Stimulated activated CD8-positive, alpha-beta memory T cell treated with anti-CD3 and anti-CD28 coated beads, Interleukin-4, amount 100 ng/mL, for 1 hour (primary cell): Measurements from ENCODE around the gene B9D2.
"Not testable (repeated sequence)": the region's sequence is repeated elsewhere in the genome, so short reads cannot be mapped to it uniquely, and the experiment has no call there.

Source experiments
- DNase-seq, 2 donors: peaks; one replicate each; pipeline ENCODE4 v3.0.0-alpha.2; 2020; ENCODE audit warnings: low read depth in 2 of 2, low spot score in 1 of 2

The B9D2 gene

DNA sequence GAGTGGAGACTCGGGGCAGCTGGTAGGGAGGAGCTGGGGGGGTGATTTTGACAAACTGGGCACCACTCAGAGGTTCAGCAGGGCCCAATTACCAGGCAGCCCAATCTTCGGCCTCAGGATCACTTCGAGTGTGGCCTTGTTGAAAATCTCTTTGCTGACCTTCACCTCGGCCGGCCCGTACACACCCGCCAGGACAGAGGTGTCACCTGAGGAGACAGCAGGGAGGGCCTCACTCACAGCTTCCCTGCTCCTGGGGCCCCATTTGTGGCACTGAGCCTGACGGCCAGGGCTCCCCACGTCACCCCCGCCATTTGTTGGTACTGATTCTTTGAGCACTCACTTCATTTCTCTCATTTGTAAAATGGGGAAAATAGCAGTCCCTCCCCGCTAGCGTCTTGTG is 28.8 kb upstream of the B9D2 start:
- DNase-seq, result no peak

DNA sequence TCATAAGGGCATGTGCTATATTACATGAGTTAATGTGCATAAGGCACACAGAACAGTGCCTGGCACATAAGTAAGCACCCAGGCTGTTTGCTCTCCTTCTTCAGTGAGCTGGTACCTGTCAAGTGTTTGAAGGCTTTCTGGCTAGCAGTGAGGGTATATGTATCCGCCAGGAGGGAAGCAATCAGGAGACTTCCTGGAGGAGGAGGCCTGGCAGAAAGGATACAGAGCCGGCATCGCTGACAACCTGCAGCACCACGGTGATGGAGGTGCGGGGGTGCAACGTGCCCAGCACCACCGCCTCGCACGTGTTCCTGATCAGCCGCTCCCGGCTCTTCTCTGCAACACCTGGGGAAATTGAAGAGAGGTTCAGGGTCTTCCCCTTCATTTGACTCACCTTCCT is 27.7 kb upstream of the B9D2 start:
- no peak for DNase-seq

DNA sequence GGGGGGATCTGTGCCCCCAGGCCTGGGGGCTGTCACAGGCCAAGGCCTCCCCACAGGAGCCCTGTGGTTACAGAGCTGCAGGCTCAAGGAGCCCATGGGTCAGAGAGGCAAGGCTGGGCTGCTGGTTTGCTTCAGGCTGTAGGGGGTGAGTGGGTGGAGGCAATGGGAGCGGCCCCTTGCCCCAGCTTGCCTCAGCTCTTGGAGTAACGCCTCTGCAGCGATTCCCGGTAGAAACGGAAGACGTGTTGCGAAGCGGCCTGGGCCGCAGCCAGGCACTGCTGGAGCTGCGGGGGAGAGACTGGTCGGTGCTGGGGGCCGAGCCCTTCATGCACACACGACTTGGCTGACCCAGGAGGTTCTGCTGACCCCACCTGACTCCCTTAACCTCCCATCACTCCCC is 22.5 kb upstream of the B9D2 start:
- no peak for DNase-seq

DNA sequence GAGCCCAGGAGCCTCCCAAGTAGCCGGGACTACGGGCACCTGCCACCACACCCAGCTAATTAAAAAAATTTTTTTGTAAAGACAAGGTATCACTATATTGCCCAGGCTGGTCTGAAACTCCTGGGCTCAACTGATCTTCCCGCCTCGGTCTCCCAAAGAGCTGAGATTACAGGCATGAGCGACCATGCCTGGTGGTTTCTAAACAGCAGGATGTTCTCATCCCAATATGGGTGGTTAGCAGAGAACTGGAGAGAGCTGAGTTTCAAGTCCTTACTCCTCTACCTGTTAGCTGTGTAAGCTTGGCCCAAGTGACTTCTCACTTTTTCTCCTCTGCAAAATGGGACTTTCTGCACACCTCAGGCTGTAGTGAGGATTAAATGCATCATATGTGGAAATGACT is 20.4 kb upstream of the B9D2 start:
- DNase-seq, result no peak

DNA sequence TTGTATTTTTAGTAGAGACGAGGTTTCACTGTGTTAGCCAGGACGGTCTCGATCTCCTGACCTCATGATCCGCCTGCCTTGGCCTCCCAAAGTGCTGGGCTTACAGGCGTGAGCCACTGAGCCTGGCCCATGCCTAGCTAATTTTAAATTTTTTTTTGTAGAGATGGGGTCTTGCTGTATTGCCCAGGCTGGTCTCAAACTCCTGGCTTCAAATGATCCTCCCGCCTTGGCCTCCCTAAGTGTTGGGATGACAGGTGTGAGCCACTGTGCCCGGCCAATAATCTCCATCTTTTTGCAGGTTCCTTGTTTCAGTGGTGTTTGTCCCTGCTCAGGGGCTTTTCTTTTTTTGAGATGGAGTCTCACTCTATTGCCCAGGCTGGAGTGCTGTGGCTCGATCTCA is 17.6 kb upstream of the B9D2 start:
- not testable (repeated sequence) for DNase-seq

DNA sequence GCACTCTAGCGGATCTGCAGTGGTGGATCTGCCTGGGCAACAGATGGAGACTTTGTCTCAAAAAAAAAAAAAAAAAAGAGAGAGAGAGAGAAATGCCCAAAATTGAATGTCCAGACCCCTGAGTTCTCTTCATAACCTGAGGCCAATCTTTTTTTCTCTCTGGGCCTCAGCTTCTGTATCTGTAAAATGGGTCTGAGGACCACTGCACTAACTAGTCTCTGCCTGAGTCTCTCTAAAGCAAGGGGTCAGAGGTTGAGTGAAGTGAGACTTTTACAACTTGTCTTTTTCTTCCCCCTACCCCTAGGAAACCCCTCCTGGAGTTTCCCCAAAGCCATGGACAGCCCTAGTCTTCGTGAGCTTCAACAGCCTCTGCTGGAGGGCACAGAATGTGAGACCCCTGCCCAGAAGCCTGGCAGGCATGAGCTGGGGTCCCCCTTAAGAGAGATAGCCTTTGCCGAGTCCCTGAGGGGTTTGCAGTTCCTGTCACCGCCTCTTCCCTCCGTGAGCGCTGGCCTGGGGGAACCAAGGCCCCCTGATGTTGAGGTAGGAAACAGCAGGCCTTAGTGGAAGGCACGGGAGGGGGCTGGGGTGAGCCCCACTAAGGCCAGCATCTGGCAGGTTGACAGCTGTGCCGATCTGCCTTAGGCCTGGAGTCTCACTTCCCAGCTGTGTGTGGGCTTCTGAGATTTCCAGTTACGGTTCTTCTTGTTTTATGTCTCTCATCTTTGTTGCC is 14.2 kb upstream of the B9D2 start:
- DNase-seq, result no peak

DNA sequence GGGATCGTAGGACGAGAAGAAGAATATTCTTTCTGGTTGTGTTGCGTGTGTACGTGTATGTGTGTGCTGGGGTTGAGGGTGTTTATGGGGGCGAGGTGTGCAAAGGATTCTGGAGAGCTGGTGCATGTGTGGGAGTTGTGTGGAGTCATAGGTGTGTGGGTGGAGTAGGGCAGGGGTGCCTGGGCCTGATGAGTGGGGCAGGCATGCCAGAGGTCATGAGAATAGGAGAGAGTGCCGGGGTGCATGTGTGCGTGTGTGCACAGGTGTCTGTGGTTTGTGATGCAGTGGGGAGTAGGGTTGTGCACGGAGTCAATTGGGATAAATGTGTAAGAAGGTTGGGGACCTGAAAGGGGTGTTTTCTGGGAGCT is 13.0 kb upstream of the B9D2 start:
- no peak for DNase-seq

DNA sequence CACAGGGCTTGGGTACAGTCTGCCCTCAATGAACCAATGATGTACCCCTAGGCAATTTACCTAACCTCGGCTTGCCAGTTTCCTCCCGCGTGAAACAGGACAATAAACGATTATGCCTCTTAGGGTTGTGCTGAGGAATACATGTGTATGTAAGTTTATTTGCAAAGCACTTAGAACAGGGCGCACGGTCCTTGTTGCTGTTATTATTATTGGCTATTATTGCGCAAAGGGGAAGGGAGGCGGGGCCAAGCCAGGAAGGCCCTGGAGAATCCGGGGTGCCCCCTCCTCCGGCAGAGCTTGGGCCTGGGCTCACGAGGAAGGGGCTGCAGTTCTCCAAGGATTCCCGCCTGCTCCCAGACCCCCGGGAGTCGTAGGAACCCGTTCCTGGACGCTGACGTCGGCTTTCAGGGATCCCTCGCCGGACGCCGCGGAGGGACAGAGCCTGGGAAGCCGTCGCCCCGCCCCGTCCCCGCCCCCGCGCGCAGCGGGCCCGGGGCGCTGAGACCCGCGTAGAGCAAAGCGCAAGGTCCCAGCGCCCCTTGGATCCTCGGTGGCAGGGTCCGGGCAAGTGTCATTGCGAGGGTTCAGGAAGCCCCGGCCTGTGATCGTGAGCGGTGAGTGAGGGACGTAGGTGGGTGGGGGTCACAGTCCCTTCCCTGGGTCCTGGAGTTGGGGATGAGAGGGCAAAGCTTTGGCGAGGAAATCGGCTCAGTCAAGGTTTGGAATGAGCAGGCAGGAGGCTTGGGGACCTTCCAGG is 12.5 kb upstream of the B9D2 start, which contains the start of gene TMEM91:
TMEM91 (plus strand) TSS at position 293 of the 757 bp plus-strand sequence. CDS start 1,777 bp downstream, outside the sequence.
- no peak for DNase-seq

DNA sequence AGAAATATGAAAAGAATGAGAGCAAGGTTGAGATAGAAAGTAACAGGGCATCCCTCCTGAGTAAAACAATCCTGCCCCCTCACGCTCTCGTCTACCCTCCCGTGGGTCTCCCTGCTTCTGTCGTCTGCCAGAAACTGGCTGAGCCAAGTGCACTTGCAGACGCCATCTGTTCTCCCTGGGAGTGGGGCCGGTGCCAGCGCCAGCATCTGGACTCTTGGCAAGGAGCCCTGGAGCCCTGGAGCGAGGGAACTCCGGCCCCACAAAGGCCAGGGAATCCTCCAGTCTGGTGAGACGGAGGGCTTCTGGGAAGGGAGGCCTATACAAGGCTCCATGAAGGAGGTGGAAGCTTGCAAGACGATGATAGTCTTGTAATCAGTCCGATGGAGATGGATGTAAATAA is 10.0 kb upstream of the B9D2 start:
- no peak for DNase-seq

DNA sequence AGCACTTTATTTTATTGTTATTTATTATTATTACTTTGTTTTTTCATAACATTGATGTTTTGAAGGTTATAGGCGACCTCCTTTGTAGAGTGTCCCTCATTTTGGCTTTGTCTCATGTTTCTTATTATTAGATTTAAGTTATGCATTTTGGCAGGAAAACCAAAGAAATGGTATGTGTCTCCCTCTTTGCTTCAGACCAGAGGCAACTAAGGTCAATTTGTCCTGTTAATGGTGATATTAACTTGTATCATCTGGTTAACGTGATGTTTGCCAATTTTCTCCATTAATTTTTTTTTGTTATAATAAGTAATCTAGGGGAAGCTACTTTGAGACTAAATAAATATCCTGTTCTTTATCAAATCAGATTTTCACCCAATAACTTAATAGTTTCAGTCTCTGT is 8.6 kb upstream of the B9D2 start:
- no peak for DNase-seq

DNA sequence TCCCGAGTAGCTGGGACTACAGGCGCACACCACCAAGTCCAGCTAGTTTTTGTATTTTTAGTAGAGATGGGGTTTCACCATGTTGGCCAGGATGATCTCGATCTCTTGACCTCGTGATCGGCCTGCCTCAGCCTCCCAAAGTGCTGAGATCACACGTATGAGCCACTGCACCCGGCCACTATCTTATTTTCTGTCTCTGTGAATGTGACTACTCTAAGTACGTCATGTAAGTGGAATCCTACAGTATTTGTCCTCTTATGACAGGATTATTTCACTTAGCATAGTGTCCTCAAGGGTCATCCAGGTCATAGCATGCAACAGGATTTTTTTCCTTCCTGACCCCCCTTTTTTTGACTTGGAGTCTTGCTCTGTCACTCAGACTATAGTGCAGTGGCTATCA is 7.6 kb upstream of the B9D2 start:
- no peak for DNase-seq

DNA sequence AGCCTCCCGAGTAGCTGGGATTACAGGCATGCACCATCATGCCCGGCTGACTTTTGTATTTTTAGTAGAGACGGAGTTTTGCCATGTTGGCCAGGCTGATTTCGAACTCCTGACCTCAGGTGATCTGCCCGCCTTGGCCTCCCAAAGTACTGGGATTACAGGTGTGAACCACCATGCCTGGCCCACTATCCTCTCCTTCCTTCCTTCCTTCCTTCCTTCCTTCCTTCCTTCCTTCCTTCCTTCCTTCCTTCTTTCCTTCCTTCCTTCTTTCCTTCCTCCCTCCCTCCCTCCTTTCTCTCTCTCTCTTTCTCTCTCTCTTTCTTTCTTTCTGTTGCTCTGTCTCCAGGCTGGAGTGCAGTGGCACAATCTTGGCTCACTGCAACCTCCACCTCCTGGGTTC is 7.2 kb upstream of the B9D2 start:
- not testable (repeated sequence) for DNase-seq

DNA sequence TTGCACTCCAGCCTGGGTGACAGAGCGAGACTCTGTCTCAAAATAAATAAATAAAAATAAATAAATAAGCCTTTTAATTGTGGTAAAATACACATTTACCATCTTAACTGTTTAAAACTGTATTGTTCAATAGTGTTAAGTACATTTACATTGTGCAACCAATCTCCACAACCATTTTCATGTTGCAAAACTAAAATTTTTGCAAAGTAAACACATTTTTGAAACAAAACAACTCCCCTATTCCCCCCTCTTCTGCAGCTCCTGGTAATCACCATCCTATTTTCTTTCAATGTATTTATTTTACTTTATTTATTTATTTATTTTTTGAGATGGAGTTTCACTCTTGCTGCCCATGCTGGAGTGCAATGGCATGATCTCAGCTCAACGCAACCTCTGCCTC is 5.8 kb upstream of the B9D2 start:
- no peak for DNase-seq

DNA sequence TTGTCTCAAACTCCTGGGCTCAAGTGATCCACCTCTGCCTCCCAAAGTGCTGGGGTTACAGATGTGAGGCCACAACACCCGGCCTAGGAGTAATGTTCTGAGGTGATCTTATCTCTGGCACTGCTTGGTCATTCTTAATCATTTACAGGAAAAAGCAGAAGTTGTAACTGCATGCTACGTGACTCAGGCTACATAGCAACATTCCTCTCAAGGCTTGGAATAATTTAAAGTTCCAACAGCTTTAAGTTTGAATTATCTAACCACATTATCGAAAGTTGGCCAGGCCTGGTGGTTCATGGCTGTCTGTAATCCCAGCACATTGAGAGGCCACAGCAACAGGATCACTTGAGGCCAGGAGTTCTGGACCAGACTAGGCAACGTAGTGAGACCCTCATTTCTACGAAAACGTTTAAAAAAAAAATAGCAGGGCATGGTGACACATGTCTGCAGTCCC is 3.9 kb upstream of the B9D2 start:
- DNase-seq, result no peak

DNA sequence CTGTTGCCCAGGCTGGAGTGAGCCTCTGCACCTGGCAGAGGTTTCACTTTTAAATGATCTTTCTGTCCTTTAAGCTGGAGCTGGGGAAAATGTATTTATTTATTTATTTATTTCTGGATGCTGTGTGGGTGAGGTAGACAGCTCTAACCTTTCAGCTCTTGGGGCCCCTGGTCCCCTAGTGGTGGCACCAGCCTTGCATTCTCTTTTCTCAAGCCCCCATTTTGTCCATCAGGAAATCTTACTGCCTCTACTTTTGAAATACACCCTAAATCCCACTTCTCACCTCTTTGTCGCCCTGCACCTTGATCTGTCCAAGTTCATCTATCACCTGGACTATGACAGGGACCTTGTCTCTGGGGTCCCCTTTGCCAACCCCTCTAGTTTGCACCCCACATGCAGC is 2.1 kb upstream of the B9D2 start:
- no peak for DNase-seq

DNA sequence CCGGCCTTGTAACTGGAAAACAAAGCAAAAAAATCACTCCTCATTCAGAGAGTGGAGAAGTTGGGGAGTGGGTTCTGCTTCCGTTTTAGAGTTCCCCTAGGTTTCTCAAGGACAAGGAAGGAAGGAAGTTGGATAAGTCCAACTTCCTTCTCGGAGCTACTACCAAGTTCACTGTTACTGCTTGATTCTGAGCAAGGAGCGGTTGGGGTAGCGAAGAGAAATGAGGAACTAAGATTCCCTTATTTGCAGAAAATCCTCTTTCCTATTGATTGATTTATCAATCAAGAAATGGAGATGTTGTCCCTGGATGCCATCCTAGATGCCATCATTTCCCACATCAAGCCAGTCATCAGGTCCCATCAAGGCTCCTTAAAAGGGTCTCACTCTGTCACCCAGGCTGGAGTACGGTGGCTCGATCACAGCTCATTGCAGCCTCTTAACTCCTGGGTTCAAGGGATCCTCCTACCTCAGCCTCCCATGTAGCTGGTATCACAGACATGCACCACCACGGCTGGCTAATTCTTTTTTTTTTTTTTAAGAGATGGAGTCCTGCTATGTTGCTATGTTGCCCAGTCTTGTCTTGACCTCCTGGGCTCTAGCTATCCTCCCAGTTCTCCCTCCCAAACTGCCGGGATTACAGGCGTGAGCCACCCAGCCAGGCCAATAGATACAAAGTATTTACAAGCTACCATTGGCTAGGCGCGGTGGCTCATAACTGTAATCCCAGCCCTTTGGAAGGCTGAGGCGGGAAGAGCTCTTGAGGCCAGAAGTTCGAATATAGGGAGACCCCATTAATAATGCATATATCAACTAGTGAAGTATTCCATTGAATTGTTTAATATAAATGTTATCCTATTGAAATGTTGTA is 809 bp upstream of the B9D2 start:
- DNase-seq, result no peak

DNA sequence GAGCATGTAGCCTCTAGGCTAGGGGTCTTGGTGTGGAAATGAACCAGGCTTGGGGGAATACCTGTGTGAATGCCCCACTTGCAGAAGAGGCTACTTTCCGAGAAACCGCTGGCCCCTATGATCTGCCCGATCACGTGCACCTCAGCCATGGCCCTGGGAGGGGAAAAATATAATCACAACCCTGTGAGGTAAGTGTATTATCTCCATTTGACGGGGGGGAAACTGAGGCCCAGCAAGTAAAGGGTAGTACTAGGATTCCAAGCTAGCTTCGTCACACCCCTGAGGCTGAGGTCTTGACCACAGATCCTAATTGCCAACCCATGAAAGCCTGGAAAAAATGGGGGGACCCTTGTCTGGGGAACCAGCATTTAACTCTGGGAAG is 587 bp downstream of the B9D2 start:
- no peak for DNase-seq

DNA sequence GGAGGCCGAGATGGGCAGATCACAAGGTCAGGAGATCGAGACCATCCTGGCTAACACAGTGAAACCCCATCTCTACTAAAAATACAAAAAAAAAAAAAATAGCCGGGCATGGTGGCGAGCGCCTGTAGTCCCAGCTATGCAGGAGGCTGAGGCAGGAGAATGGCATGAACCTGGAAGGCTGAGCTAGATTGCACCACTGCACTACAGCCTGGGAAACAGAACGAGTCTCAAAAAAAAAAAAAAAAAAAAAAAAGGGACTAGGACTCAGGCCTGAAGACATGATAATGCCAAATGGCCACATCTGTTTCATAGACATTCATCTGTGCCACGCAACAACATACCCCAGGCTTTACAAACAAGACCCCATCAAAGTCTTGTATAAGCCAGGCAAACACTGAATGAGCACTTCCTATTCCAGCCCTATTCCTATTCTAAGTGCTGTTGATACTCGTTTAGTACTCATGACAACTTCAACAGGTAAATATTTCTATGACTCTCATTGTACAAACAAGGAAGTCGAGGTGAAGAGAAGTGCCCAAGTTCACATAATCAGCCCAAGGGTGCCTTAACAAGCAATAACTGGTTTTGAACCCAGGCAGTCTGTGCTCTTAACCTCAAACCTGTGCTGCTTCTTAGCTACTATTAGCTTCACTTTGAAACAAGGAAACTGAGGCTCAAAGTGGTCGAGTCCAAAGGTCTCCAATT is 1.7 kb downstream of the B9D2 start:
- DNase-seq, result no peak

DNA sequence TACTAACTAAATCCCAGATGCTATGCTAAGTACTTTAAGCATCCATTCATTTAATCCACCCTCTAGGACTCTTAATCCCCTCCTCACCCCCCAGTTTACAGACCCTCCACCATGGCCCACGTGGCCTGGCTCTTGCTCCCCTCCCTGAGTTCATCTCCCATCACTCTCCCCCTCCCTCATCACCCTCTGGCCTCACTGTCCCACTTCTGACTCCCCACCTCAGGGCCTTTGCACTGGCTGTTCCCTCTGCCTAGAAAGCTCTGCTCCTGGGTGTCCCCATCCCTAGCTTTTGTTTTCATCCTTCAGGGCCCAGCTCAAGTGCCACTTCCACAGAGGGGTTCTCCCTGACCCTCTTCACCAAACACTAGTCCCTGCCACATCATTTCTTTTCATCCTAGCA is 4.2 kb downstream of the B9D2 start:
- no peak for DNase-seq

DNA sequence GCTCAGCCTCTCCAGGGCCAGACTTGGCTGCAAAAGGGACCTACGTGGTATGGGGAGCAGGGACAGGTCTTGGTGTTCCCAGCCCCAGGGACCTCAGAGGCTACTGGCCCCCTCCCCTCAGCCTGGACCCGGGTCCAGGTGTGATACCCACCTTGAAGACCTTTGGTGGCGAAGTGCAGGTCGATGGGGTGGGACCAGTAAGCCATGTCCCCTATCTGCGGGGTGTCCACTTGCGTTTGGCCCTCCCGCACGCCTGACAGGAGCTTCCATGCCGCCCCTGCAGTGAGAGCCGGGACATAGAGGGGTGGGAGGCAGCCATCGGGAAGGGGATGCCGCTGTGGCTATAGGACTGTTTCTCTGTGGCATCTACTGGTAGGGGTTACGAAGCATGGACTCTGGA is 6.2 kb downstream of the B9D2 start:
- no peak for DNase-seq
